Testis (tissue), 3 donors: ENCODE results near the gene LCE1D. TPM values are rescaled to one million over a fixed set of nuclear protein-coding genes. Genes with fewer than 3 reads are reported as not detected.

Source experiments
- DNase-seq: peaks from one replicate; pipeline ENCODE4 v3.0.0-alpha.2; 2019
- H3K27ac ChIP-seq, 2 donors: fragments of 200-600 bp; sonication (generic); one replicate each; pipeline ENCODE4 v1.5.1; 2019
- H3K27me3 ChIP-seq: fragments of 200-600 bp; sonication (generic); one replicate; pipeline ENCODE4 v1.5.1; 2019
- H3K36me3 ChIP-seq: fragments of 200-600 bp; sonication (generic); one replicate; pipeline ENCODE4 v1.5.1; 2017; ENCODE audit warnings: low read depth; ENCODE audit errors: missing control alignments
- H3K4me1 ChIP-seq: fragments of 200-600 bp; sonication (generic); one replicate; pipeline ENCODE4 v1.5.1; 2019
- H3K4me3 ChIP-seq, 2 donors: fragments of 200-600 bp; sonication (generic); one replicate each; pipeline ENCODE4 v1.5.1; 2017 to 2019
- H3K9me3 ChIP-seq: fragments of 200-600 bp; sonication (generic); one replicate; pipeline ENCODE4 v1.5.1; 2017
- POLR2A ChIP-seq: fragments of 450-650 bp; IDR thresholded peaks from one replicate; pipeline ENCODE4 v1.6.1; 2017; ENCODE audit warnings: antibody characterized with exemption, mild to moderate bottlenecking, moderate library complexity
- WGBS, 2 donors: methylation state at CpG; one replicate each; pipeline ENCODE4 v1.1.5; 2018; 5-methylcytosine and 5-hydroxymethylcytosine counted together
- intact Hi-C: fragments of 100-400 bp; cut with DNase I; formaldehyde crosslinking; loops from one replicate; pipeline ENCODE4 v1.15.1; 2023; ENCODE audit warnings: low total_unique reads
- polyA plus RNA-seq: library from polyadenylated mRNA; stranded (reverse); fragments of 350-450 nt; fragmentation: Illumina TruSeq; extraction: RNeasy Lipid Tissue Mini Kit (QIAGEN cat#74804); gene quantifications from one replicate; pipeline ENCODE4 v1.2.3, GENCODE V29; 2014; ENCODE audit warnings: low read depth, low replicate concordance; ENCODE audit not compliant: insufficient read depth
- total RNA-seq, 2 donors: library from RNA; depleted of rRNA; stranded (reverse); fragments of >200 nt; gene quantifications; one replicate each; pipeline ENCODE4 v1.2.3, GENCODE V29; 2016
- TF ChIP-seq, protein P1 (sequence below), 3 experiments: fragments of 450-650 bp in 2 of 3; fragments of 200-600 bp in 1 of 3; sonication (generic) in 1 of 3; IDR thresholded peaks; one replicate each; pipeline ENCODE4 v1.5.1; 2016 to 2019; ENCODE audit warnings: antibody characterized with exemption in 3 of 3, mild to moderate bottlenecking in 2 of 3, moderate library complexity in 1 of 3

LCE1D gene
- total and polyA plus RNA-seq, 3 donors from 2014 or later, result not detected

DNA sequence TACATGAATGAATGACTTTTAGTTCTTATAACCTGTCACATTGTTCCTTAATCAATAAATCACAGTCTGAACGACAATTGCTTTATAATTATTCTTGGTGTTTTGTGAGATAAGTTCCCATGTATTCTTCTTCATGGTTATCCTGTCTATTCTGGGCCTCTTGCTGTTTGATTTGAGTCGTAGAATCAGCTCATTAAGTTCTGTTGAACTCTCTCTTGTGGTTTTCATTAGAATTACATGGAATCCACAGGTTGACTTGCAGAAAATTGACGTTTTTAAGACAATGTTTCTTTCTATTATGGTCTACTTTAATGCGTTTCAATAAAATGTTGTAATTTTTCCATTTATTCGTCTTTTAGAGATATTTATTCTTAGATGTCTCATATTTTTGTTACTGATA lies 26.8 kb downstream of the LCE1D start:
- H3K36me3 ChIP-seq, result no peaks in the 10 kb centered on the region
- no peak overlapping the region for H3K27ac ChIP-seq
- intact Hi-C loops, result no loop called here
- no peak for TF ChIP-seq POLR2A
- TF ChIP-seq, protein P1, sequence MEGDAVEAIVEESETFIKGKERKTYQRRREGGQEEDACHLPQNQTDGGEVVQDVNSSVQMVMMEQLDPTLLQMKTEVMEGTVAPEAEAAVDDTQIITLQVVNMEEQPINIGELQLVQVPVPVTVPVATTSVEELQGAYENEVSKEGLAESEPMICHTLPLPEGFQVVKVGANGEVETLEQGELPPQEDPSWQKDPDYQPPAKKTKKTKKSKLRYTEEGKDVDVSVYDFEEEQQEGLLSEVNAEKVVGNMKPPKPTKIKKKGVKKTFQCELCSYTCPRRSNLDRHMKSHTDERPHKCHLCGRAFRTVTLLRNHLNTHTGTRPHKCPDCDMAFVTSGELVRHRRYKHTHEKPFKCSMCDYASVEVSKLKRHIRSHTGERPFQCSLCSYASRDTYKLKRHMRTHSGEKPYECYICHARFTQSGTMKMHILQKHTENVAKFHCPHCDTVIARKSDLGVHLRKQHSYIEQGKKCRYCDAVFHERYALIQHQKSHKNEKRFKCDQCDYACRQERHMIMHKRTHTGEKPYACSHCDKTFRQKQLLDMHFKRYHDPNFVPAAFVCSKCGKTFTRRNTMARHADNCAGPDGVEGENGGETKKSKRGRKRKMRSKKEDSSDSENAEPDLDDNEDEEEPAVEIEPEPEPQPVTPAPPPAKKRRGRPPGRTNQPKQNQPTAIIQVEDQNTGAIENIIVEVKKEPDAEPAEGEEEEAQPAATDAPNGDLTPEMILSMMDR (IDR thresholded peaks at IDR 0.05), result no peak
- H3K4me3 ChIP-seq, result no peak overlapping the region
- H3K9me3 ChIP-seq, result no peaks in the 10 kb centered on the region
- no peaks in the 10 kb centered on the region for H3K4me1 ChIP-seq
- 55 to 63% methylated on average over 5 of the region's 5 CpGs for WGBS, 2 donors
- no peak for DNase-seq
- no peaks in the 10 kb centered on the region for H3K27me3 ChIP-seq

- H3K27ac ChIP-seq, result no peak overlapping the region
- H3K27me3 ChIP-seq, result no peaks in the 10 kb centered on the region
- no peaks in the 10 kb centered on the region for H3K36me3 ChIP-seq
- H3K4me3 ChIP-seq, result no peak overlapping the region
- DNase-seq, result no peak
- TF ChIP-seq, protein P1 (IDR thresholded peaks at IDR 0.05), result no peak
- no peak for TF ChIP-seq POLR2A
- no peaks in the 10 kb centered on the region for H3K9me3 ChIP-seq
- H3K4me1 ChIP-seq, result no peaks in the 10 kb centered on the region
- intact Hi-C loops, result no loop called here
Measured at GRCh38 chr1:152824964-152825363, 28.4 kb downstream of the LCE1D start.

GRCh38 chr1:152827173-152827572 lies 30.7 kb downstream of the LCE1D start, which contains the start of gene LCE1A:
LCE1A (plus strand) TSS chr1:152827473; CDS start chr1:152827473, 0 bp downstream.
- H3K4me3 ChIP-seq, result no peak within 1 kb of the TSS
- DNase-seq, result no peak
- H3K4me1 ChIP-seq, result no peaks in the 10 kb centered on the region
- H3K9me3 ChIP-seq, result no peaks in the 10 kb centered on the region
- no peaks in the 10 kb centered on the region for H3K36me3 ChIP-seq
- WGBS, 2 donors, result 79 to 90% methylated on average over 2 of the region's 2 CpGs
- TF ChIP-seq POLR2A, result no peak
- TF ChIP-seq, protein P1 (IDR thresholded peaks at IDR 0.05), result no peak
- no peaks in the 10 kb centered on the region for H3K27me3 ChIP-seq
- intact Hi-C loops, result no loop called here
- H3K27ac ChIP-seq, result no peak within 1 kb of the TSS

DNA sequence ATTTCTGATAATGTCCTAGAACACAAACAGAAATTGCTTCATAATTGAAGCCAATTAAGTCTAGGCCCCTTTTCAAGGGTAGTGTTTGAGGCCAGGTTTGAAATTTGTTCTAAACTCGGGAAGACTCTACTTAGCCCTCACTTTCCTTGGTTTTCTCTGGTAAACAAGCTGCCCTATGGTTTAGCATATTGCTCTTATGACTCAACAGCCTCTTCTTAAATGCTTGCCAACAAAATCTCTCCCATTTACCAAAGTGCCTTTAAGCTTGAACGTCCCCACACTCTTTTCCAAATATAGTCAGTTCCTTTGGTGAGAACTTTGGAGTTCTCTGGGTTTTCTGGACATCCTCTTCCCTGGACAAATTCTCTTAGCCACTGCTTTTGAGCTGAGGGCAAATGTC lies 40.3 kb downstream of the LCE1D start:
- intact Hi-C loops, result no loop called here
- 62 to 76% methylated on average over 2 of the region's 2 CpGs for whole genome bisulfite sequencing, 2 donors

DNA sequence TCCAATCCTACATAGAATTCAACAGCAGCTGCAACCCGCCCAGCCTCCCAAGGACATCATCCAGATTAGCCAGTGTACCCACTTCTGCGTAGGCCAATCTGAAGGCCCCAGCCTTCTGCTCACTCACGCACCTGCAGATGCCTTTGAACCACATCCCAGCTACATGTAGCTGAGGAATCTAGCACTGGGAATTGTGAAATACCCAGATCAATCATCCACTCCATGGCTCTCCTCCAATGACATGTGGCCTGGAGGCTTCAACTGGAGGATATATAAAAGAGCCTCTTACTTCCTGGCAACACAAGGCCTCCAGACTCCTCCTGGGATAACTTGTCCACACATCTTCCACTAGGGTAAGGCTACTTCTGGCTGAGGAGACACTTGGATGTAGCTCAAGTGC lies 46.0 kb downstream of the LCE1D start, which contains the start of gene LCE6A:
TSS of gene LCE6A (plus strand) at position 301 of the 400 bp plus-strand sequence. CDS start 665 bp downstream, outside the sequence.
- Histone ChIP-seq H3K4me1 (no peaks in the 10 kb centered on the region), H3K36me3 (no peaks in the 10 kb centered on the region), H3K27me3 (no peaks in the 10 kb centered on the region), H3K4me3 (no peak within 1 kb of the TSS), H3K27ac (no peak within 1 kb of the TSS), H3K9me3 (no peaks in the 10 kb centered on the region)
- no peak for DNase-seq
- intact Hi-C loops, result no loop called here
- no peak for TF ChIP-seq POLR2A
- TF ChIP-seq, protein P1 (IDR thresholded peaks at IDR 0.05), result no peak
- 91 to 100% methylated on average over 3 of the region's 3 CpGs for WGBS, 2 donors

More for the DNA sequence above, 40.3 kb downstream of the LCE1D start:
- Histone ChIP-seq H3K4me1 (no peaks in the 10 kb centered on the region), H3K36me3 (no peaks in the 10 kb centered on the region), H3K27ac (no peak overlapping the region), H3K9me3 (no peaks in the 10 kb centered on the region), H3K27me3 (no peaks in the 10 kb centered on the region), H3K4me3 (no peak overlapping the region)
- TF ChIP-seq, protein P1 (IDR thresholded peaks at IDR 0.05), result no peak
- no peak for TF ChIP-seq POLR2A
- DNase-seq, result no peak
